Measurements from ENCODE around the gene CNIH2. TPM values are rescaled to one million over a fixed set of nuclear protein-coding genes. Genes with fewer than 3 reads are reported as not detected.

The CNIH2 gene
- polyA plus RNA-seq, 1 experiment = 1.2 TPM

DNA sequence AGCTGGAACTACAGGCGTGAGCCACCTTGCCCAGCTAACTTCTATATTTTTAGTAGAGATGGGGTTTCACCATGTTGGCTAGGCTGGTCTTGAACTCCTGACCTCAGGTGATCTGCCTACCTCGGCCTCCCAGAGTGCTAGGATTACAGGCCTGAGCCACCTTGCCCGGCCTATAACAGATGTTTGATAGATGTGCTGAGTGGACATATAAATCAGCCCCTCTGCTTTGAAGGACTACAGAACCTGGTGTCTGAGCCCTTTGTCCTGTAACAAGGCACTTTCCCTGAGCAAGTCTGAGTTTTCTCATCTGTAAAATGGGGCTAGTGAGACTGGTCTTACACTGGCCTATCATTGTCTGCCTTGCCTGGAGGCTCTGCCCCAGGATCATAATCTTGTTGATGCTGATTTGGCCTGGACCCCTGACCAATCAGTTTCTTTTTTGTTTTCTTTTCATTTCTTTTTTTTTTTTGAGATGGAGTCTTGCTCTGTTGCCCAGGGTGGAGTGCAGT, 51.2 kb downstream of the CNIH2 start:
- ChIA-PET POLR2A (interaction anchor here (0.5 kb wide), 2 partner anchors 14 to 17 kb away, joined by 3 to 4 read pairs; no protein-coding TSS in a partner anchor), CTCF (interaction anchor here (1.4 to 8.7 kb wide), 3 partner anchors 11 to 57 kb away, joined by 7 to 201 read pairs (median 28); partner anchors contain the start of gene CD248)
- DNase-seq (ENCODE audit: low read depth) = no peak
- H3K4me3 ChIP-seq (ENCODE audit: low read depth, low read length) = no peak overlapping the region
- no peaks in the 10 kb centered on the region for H3K27me3 ChIP-seq (ENCODE audit: control insufficient read depth, insufficient read depth, low read length)
- TF ChIP-seq, protein P1, sequence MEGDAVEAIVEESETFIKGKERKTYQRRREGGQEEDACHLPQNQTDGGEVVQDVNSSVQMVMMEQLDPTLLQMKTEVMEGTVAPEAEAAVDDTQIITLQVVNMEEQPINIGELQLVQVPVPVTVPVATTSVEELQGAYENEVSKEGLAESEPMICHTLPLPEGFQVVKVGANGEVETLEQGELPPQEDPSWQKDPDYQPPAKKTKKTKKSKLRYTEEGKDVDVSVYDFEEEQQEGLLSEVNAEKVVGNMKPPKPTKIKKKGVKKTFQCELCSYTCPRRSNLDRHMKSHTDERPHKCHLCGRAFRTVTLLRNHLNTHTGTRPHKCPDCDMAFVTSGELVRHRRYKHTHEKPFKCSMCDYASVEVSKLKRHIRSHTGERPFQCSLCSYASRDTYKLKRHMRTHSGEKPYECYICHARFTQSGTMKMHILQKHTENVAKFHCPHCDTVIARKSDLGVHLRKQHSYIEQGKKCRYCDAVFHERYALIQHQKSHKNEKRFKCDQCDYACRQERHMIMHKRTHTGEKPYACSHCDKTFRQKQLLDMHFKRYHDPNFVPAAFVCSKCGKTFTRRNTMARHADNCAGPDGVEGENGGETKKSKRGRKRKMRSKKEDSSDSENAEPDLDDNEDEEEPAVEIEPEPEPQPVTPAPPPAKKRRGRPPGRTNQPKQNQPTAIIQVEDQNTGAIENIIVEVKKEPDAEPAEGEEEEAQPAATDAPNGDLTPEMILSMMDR (IDR thresholded peaks at IDR 0.05; ENCODE audit: insufficient read depth, low read depth, low read length) = no peak
- H3K36me3 ChIP-seq (ENCODE audit: control insufficient read depth, insufficient read depth, low read length) = peaks cover 22% of the 10 kb centered on the region

DNA sequence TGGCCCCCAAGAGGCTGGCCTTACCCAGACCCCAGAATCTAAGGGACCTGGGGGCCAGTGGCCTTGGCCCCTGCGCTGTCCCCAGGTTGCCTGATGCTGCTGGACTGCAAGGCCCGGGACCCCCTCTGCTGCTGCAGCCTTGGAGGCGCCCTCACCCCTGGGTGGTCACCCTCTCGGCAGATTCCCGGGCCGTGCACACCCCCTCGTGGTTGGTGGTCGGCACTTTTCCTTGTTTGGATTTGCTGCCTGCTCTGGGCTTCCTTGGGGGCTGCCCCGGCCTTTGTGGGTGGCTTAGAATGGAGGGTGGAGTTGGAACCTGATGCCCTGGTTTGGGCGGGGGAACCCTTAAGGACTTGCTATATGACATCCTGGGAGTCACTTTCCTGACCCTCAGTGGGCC, 53.0 kb downstream of the CNIH2 start:
- CTCF ChIA-PET = interaction anchor here (1.4 to 8.7 kb wide), 3 partner anchors 13 to 55 kb away, joined by 7 to 201 read pairs (median 28); partner anchors contain the start of gene CD248
- no peaks in the 10 kb centered on the region for H3K27me3 ChIP-seq (ENCODE audit: control insufficient read depth, insufficient read depth, low read length)
- H3K4me3 ChIP-seq (ENCODE audit: low read depth, low read length) = no peak overlapping the region
- peaks cover 24% of the 10 kb centered on the region for H3K36me3 ChIP-seq (ENCODE audit: control insufficient read depth, insufficient read depth, low read length)
- DNase-seq (ENCODE audit: low read depth) = no peak
- TF ChIP-seq, protein P1 (IDR thresholded peaks at IDR 0.05; ENCODE audit: insufficient read depth, low read depth, low read length) = no peak
- POLR2A ChIA-PET = no interaction called here

DNA sequence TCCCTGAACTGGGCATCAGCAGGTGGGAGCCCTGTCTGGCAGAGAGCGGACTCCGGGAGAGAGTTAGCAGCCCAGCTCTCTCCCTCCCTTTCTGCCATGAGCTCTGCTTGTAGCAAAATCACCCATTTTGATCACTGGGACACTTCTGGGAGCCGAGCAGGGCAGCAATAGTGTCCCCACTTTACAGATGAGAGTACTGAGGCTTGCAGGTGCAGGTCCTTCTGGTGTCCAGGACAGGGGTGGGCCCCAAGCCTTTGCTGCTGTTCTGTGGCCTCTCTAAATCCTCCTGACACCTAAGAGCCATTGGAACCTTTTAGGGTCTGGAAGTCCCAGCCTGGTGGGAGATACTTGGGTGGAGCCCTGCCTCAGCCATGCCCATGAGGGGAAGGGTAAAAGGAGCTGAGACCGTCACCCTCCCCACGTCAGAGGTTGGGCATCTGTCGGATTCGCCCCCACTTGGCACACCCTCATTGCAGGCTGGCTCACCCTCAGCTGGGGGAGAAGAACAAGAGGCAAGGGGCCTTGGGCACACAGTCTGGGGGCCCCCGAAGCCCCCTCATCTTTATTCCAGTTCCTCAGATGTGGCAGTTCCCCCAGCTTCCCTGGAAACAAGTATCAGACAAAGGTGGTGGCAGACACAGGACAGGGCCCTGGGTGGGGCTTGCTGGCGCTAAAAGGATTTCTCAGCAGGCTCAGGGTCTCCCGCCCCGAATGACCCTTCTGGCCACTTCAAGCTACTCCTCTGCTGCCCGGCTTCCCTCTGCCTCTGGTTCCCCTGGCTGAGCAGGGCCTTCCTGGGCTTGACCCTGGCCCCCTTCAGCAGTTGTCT, 53.8 kb downstream of the CNIH2 start:
- peaks cover 24% of the 10 kb centered on the region for H3K36me3 ChIP-seq (ENCODE audit: control insufficient read depth, insufficient read depth, low read length)
- POLR2A ChIA-PET = no interaction called here
- CTCF ChIA-PET = interaction anchor here (0.9 to 8.7 kb wide), 3 partner anchors 14 to 54 kb away, joined by 3 to 201 read pairs (median 28); partner anchors contain the start of gene CD248
- no peaks in the 10 kb centered on the region for H3K27me3 ChIP-seq (ENCODE audit: control insufficient read depth, insufficient read depth, low read length)
- no peak overlapping the region for H3K4me3 ChIP-seq (ENCODE audit: low read depth, low read length)
- TF ChIP-seq, protein P1 (IDR thresholded peaks at IDR 0.05; ENCODE audit: insufficient read depth, low read depth, low read length) = no peak
- DNase-seq (ENCODE audit: low read depth) = no peak

DNA sequence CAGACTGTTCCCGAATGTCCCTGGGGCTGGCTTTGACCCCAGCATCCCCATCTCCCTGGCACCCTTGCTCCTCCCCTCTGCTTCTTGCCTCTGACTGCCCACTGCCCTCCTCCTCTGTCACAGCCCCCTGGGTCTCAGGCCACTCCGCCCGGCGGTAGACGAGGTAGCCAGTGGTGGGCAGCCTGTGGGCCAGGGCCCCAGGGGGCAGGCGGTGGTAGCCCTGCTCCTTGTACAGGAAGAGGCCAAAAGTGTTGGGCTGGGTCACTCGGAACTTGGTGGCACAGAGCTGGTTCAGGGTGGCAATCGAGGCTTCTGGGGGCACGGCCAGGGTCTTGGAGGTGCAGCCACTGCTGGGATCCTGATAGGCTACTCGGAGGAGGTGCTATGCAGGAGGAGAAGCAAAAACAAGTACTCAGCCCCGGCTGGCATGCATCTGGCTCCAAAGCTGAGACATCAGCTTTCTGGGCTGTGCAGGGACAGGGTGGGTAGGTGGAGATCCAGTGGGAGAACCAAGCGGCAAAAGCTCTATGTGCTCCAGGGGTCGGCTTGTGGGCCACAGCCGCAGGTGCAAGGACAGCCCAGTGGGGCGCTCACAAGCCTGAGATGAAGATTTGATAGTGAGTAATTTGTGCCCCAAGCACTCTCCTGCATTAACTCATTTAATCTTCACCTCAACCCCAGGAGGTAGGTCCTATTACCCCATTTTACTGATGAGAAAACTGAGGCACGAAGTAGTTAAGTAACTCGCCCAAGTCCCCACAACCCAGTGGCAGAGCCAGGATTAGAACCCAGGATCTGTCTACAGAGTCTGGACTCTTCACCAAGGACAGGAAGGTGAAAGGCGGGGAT, 54.6 kb downstream of the CNIH2 start:
- ChIA-PET POLR2A (no interaction called here), CTCF (interaction anchor here (0.9 to 8.7 kb wide), 4 partner anchors 15 to 54 kb away, joined by 3 to 201 read pairs (median 22); partner anchors contain the start of gene CD248)
- no peak for DNase-seq (ENCODE audit: low read depth)
- H3K36me3 ChIP-seq (ENCODE audit: control insufficient read depth, insufficient read depth, low read length) = peaks cover 24% of the 10 kb centered on the region
- TF ChIP-seq, protein P1 (IDR thresholded peaks at IDR 0.05; ENCODE audit: insufficient read depth, low read depth, low read length) = no peak
- H3K27me3 ChIP-seq (ENCODE audit: control insufficient read depth, insufficient read depth, low read length) = no peaks in the 10 kb centered on the region
- H3K4me3 ChIP-seq (ENCODE audit: low read depth, low read length) = no peak overlapping the region

All from BJ (cell line).